IPS-15b (cell line): ENCODE data around the gene FCN1.
"Not testable (repeated sequence)": the region's sequence is repeated elsewhere in the genome, so short reads cannot be mapped to it uniquely, and the experiment has no call there.

Source experiments
- H3K27me3 ChIP-seq: one replicate; pipeline ENCODE4 v1.6.1; 2013; ENCODE audit warnings: low read length; ENCODE audit not compliant: control insufficient read depth, insufficient read depth
- H3K36me3 ChIP-seq: one replicate; pipeline ENCODE4 v1.6.1; 2013; ENCODE audit warnings: low read length; ENCODE audit not compliant: control insufficient read depth, insufficient read depth
- H3K4me1 ChIP-seq: one replicate; pipeline ENCODE4 v1.6.1; 2013; ENCODE audit warnings: mild to moderate bottlenecking, low read length; ENCODE audit not compliant: control insufficient read depth, insufficient read depth
- H3K4me3 ChIP-seq: one replicate; pipeline ENCODE4 v1.5.1; 2013; ENCODE audit warnings: low read depth, low read length
- H3K9ac ChIP-seq: one replicate; pipeline ENCODE4 v1.6.1; 2013; ENCODE audit warnings: low read depth, mild to moderate bottlenecking, low read length
- H3K9me3 ChIP-seq: one replicate; pipeline ENCODE4 v1.6.1; 2013; ENCODE audit warnings: mild to moderate bottlenecking, low read length; ENCODE audit not compliant: control insufficient read depth, insufficient read depth

FCN1 gene

GRCh38 chr9:134857451-134857850 is 60.3 kb downstream of the FCN1 start:
- not testable (repeated sequence) for H3K4me1 ChIP-seq, H3K36me3 ChIP-seq, H3K9ac ChIP-seq, H3K9me3 ChIP-seq, H3K4me3 ChIP-seq, H3K27me3 ChIP-seq

GRCh38 chr9:134855900-134856377 is 61.8 kb downstream of the FCN1 start:
- H3K9ac ChIP-seq = no peak overlapping the region
- no peaks in the 10 kb centered on the region for H3K9me3 ChIP-seq
- no peaks in the 10 kb centered on the region for H3K36me3 ChIP-seq
- no peak overlapping the region for H3K4me3 ChIP-seq
- no peaks in the 10 kb centered on the region for H3K4me1 ChIP-seq
- H3K27me3 ChIP-seq = no peaks in the 10 kb centered on the region
